GM19395 (cell line): Measurements from ENCODE around the gene PRDM15.

ENCODE experiments used
- ATAC-seq: cut with Tn5 transposase; IDR thresholded peaks from one replicate; pipeline ENCODE4 v1.9.1; 2021; ENCODE audit warnings: mild to moderate bottlenecking, moderate library complexity; ENCODE audit not compliant: unreplicated experiment

The PRDM15 gene

GRCh38 chr21:41812679-41813078 lies 66.5 kb downstream of the PRDM15 start:
- no peak for ATAC-seq

- no peak for ATAC-seq
Measured at GRCh38 chr21:41810597-41810932, 68.6 kb downstream of the PRDM15 start.

GRCh38 chr21:41809891-41810596 lies 69.1 kb downstream of the PRDM15 start:
- ATAC-seq, result no peak

- no peak for ATAC-seq
Measured at GRCh38 chr21:41808846-41809245, 70.3 kb downstream of the PRDM15 start.

GRCh38 chr21:41808094-41808493 lies 71.0 kb downstream of the PRDM15 start:
- no peak for ATAC-seq

GRCh38 chr21:41806773-41807172 lies 72.4 kb downstream of the PRDM15 start:
- no peak for ATAC-seq

- ATAC-seq, result no peak
Measured at GRCh38 chr21:41805643-41806042, 73.5 kb downstream of the PRDM15 start.

GRCh38 chr21:41805038-41805437 lies 74.1 kb downstream of the PRDM15 start:
- no peak for ATAC-seq

- no peak for ATAC-seq
Measured at GRCh38 chr21:41804381-41804780, 74.8 kb downstream of the PRDM15 start.

GRCh38 chr21:41803316-41803715 lies 75.8 kb downstream of the PRDM15 start:
- ATAC-seq, result no peak

- ATAC-seq, result no peak
Measured at GRCh38 chr21:41802684-41803083, 76.5 kb downstream of the PRDM15 start.

GRCh38 chr21:41802198-41802584 lies 77.0 kb downstream of the PRDM15 start:
- ATAC-seq, result no peak

- no peak for ATAC-seq
Measured at GRCh38 chr21:41801321-41802197, 77.6 kb downstream of the PRDM15 start.

GRCh38 chr21:41800425-41801320 lies 78.5 kb downstream of the PRDM15 start:
- no peak for ATAC-seq

- ATAC-seq, result no peak
Measured at GRCh38 chr21:41799763-41800162, 79.4 kb downstream of the PRDM15 start.

GRCh38 chr21:41798326-41798725 lies 80.8 kb downstream of the PRDM15 start:
- ATAC-seq, result no peak

- no peak for ATAC-seq
Measured at GRCh38 chr21:41796476-41797080, 82.6 kb downstream of the PRDM15 start.

GRCh38 chr21:41795726-41796125 lies 83.4 kb downstream of the PRDM15 start:
- ATAC-seq, result no peak

GRCh38 chr21:41794600-41794999 lies 84.5 kb downstream of the PRDM15 start:
- no peak for ATAC-seq

- ATAC-seq, result no peak
Measured at GRCh38 chr21:41792711-41793110, 86.4 kb downstream of the PRDM15 start.

GRCh38 chr21:41786509-41786987 lies 92.6 kb downstream of the PRDM15 start:
- no peak for ATAC-seq
